RWPE1 (cell line): ENCODE data around the gene TSPYL6.

Experiments
- CTCF ChIA-PET: fragments of 350-600 bp; sonication (Branson Sonifier 250); formaldehyde crosslinking; extraction: SDS; loops from one replicate; lab custom pipeline; 2021; lab: Yijun Ruan, JAX
- POLR2A ChIA-PET: fragments of 400-600 bp; formaldehyde crosslinking; extraction: SDS; loops from one replicate; lab custom pipeline; 2020; ENCODE audit warnings: antibody characterized with exemption; ENCODE audit not compliant: low non-redundant PET; lab: Yijun Ruan, JAX
- DNase-seq: peaks from one replicate; pipeline ENCODE4 v3.0.0; 2012; ENCODE audit warnings: low spot score
- H3K27ac ChIP-seq: fragments of 450-650 bp; 2 replicates; pipeline ENCODE4 v1.5.1; 2017
- TF ChIP-seq, protein P1 (sequence below): fragments of 450-650 bp; conservative IDR thresholded peaks from 2 replicates; pipeline ENCODE4 v1.5.1; 2017; ENCODE audit warnings: low read depth, mild to moderate bottlenecking

TSPYL6 gene

DNA sequence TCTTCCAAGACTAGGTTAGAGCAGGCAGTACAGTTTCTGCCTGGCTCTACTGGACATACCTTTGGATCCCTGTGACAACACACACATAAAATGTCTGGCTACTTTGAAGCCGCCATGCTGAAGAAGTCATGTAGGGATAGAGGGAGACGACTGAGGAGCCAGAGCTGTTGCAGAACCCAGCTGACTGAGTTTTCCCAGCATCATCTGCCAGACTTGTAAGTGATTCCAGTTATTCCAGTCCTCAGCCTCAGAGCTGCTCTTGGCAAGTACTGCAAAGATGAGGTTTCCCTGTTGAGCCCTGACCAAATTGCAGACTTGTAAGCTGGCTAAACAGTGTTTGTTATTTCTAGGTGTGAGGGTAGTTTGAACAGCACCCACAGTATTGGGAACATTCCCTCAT lies 31.5 kb upstream of the TSPYL6 start:
- no peak for DNase-seq
- ChIA-PET CTCF (no interaction called here), POLR2A (no interaction called here)
- no peak overlapping the region for H3K27ac ChIP-seq
- TF ChIP-seq, protein P1, sequence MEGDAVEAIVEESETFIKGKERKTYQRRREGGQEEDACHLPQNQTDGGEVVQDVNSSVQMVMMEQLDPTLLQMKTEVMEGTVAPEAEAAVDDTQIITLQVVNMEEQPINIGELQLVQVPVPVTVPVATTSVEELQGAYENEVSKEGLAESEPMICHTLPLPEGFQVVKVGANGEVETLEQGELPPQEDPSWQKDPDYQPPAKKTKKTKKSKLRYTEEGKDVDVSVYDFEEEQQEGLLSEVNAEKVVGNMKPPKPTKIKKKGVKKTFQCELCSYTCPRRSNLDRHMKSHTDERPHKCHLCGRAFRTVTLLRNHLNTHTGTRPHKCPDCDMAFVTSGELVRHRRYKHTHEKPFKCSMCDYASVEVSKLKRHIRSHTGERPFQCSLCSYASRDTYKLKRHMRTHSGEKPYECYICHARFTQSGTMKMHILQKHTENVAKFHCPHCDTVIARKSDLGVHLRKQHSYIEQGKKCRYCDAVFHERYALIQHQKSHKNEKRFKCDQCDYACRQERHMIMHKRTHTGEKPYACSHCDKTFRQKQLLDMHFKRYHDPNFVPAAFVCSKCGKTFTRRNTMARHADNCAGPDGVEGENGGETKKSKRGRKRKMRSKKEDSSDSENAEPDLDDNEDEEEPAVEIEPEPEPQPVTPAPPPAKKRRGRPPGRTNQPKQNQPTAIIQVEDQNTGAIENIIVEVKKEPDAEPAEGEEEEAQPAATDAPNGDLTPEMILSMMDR = no peak

DNA sequence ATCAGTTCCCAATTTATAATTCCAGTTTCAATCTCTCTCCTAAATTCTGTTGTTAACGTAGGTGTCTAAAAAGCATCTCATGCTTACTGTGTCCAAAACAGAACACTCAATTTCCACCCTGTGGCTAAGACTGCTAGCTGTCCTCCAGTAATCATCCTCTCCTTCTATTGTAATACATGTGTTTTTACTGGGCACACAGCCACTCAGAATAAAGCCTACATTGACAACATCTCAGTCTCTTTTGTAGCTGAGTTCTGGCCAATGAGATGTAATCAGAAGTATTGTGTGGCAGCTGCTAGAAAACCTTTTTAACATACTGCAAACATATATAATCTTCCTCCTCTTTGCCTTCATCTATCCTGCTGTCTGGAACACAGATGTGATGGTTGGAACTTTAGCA lies 29.4 kb upstream of the TSPYL6 start:
- ChIA-PET POLR2A (no interaction called here), CTCF (no interaction called here)
- TF ChIP-seq, protein P1 = no peak
- DNase-seq = no peak
- H3K27ac ChIP-seq = no peak overlapping the region

DNA sequence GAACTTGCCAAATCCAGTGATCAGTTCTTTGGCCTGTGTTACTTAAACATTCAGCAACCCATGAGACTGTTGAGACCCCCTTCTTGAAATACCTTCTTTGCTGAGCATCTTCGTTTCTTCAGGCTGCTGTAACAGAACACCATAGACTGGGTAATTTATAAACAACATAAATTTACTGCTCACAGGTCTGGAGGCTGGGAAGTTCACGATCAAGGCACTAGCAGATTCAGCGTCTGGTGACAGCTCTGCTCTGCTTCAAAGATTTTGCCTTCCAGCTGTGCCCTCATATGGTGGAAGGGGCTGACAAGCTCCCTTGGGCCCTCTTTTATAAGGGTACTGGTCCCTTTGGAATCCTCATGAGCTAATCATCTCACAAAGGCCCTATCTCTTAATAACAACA lies 28.8 kb upstream of the TSPYL6 start:
- no peak for DNase-seq
- no peak overlapping the region for H3K27ac ChIP-seq
- CTCF ChIA-PET = no interaction called here
- POLR2A ChIA-PET = no interaction called here
- TF ChIP-seq, protein P1 = no peak

DNA sequence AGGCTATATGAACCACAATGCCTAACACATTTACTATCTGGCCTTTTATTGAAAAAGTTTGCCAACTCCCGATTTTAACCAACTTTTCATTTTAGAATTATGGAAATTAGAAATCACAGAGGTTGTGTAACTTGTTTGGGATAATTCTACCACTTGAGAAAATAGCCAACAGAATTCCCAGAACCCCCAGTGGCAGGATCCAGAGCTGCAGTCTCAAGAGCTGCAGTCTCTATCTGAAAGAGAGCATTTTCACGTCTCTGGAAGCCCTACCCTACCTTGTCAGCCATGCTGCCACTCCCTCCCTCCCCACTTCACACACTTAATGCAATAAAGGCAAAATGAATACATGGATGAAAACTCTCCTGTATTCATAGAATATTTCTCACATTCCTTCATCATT lies 23.4 kb upstream of the TSPYL6 start:
- ChIA-PET CTCF (interaction anchor here (0.7 kb wide), 1 partner anchor 14 kb away, joined by 3 read pairs; no protein-coding TSS in a partner anchor), POLR2A (interaction anchor here (0.5 kb wide), 1 partner anchor 409 kb away, joined by 4 read pairs; no protein-coding TSS in a partner anchor)
- H3K27ac ChIP-seq = no peak overlapping the region
- TF ChIP-seq, protein P1 = no peak
- DNase-seq = peak; percentile 14

DNA sequence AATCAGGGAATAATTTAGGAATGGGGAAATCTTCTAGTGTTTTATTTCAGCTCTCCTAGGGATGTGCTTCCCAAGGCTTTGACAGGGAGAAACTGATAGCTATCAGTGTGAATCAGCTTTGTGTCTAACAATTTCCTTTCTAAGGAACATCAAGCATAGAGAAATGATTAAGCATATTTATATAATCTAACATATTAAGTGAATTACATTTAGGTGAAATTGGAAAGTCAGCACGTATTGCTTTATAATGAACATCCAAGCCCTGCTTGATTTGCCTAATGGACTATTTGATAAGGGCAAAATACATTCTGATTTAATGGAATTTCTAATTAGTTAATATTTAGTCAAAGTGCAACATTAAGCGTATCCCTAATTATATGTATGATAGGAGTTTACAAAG lies 19.5 kb upstream of the TSPYL6 start:
- ChIA-PET POLR2A (no interaction called here), CTCF (interaction anchor here (0.6 kb wide), 1 partner anchor 142 kb away, joined by 4 read pairs; no protein-coding TSS in a partner anchor)
- H3K27ac ChIP-seq = no peak overlapping the region
- TF ChIP-seq, protein P1 = no peak
- DNase-seq = no peak

DNA sequence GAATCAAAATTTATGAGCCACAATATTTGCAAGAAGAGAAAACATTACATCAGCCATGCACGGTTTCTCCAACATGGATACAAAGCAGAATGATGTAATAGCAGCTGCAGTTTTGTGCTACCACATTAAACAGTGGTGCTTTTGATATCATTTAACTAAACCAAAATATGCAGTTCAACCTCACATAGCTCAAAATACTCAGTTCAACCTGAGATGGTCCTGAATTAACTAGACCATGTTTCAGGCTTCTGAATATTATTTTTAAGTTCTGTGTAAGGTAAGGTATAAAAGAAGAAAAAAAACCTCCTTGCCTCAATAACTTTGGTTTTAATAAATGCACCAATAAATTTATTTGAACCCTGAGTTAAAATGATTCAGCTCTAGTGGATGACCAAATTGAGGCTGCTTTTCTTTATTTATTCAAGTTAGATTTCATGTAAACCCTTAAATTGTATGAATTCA lies 18.8 kb upstream of the TSPYL6 start:
- H3K27ac ChIP-seq = no peak overlapping the region
- DNase-seq = no peak
- TF ChIP-seq, protein P1 = no peak
- ChIA-PET POLR2A (no interaction called here), CTCF (interaction anchor here (0.5 kb wide), 1 partner anchor 8 kb away, joined by 3 read pairs; no protein-coding TSS in a partner anchor)
